ENCODE measurements around the gene HDGFL2.

HDGFL2 gene

DNA sequence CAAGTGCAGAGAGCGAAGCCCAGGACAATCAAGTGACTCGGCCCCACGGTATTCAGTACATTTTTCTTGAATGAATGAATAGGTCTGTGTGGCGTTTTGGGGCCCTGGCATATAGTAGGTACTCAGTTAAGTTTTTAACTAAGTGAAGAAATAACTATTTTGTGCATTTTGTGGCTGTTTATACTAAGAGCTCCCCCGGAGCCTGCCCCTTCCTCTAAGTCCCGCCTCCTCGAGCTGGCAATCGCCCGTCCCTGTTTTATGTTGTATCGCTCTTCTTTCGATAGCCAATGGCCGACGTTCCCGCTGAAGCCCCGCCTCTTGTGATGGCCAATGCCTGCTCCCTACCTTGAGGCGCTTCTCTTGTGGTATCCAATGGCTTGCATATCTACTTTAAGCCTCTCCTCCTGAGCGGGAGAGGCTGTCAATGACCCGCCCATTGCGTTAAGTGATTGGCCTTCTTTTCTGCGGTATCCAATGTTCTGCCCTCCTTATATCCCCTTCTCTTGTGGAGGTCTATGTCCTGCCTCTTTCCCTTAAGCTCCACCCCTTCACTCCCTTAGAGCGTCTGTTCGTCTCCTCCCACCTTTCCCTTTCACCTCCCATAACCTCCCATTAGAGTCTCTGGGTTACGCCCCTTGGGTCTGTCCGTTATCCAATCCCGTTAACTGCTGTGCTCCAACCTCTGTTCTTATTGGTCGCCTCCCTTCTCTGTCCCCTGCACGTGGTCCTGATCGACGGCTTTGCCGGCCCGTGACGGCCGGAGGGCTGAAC, 509 bp upstream of the HDGFL2 start:
- peak; percentile 100 for DNase-seq (ENCODE audit: low read depth)

DNA sequence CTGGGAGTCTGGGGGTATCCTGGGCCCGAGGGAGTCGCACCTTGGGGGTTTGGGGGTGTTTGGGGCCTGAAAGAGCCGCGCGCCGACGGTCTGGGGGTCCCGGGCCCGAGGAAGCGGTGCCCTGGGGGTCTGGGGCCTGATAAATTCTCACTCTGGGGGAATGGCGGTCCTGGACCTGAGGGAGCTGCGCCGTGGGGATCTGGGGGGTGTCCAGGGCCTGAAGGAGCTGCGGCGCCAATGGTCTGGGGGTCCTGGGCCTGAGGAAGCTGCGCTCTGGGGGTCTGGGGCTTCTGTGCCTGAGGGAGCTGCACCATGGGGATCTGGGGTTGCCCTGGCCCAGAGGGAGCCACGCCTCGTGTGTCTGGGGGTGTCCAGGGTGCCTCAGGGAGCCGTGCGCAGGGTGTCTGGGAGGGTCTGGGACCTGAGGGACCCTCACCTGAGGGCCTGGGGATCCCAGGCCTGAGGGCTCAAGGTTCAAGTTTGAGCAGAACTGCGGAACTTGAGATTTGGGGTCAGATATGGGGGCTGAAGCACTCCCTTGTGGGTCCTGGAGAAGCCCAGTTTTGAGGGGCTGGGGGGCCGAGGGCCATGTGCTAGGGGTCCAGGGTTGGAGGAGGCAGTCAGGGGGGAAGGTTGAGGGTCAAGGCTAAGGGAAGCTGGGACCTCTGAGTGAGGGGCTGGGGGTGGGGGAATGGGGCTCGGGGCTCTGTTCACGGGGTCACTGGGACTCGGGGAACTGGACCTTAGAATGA, 1.1 kb downstream of the HDGFL2 start:
- DNase-seq (ENCODE audit: low read depth): no peak

DNA sequence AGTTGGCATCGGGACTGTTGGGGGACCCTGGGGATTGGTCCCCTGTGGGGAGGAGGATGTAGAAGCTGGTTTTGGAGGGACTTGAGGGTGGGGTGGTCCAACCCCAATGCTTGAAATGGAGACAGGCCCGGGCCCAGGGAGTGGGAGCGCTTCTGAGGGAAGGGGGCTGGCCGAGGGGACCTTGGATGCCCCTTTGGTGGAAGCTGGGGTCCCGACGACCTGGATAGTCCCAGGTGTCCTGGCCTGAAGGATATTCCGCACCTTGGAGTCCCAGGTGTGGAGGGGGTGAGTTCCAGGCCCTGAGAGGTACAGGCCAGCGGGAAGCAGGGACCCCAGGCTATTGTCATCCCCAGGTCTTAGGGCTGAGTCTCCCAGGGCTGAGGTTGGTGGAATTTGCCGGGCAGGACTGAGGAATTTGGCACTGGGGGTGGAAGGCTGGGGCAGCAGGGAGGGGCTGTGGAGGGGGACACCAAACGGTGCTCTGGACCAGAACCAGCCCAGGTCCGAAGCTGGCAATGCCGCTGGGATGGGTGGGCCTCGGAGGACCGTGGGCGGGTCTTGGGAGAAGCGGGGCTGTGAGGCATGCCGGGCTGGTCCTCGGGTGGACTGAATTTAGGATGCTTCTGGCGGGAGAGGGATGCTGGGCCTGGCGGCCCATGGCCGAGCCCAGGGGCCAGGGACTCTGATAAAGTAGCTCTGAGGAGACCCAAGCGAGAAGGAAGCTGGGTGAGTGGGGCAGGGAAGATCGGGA, 1.8 kb downstream of the HDGFL2 start:
- no peak for DNase-seq (ENCODE audit: low read depth)

DNA sequence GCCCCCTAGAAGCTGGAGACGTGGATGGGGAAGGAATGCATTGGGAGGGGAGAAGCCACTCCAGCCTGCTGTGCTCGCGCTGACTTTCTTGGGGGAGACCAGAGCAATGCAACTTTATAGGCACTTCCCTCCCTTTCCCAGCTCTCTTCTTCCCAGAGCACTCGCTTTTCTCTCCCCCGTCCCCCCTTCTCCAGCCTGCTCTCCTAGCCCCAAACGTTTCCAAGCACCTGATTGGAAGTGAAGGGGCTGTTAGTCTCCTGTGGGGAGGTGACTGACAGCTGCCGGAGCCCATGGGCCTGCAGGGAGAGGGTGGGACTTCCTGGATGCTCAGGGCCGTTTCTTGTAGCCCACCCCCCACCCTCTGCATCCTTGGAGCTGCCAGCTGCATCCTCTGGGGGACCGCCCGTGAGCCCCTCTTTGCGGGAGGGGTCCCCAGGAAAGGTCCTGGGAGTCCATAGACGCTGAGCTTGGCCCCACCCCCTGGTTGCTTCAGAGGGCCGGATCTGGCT, 2.5 kb downstream of the HDGFL2 start:
- no peak for DNase-seq (ENCODE audit: low read depth)

DNA sequence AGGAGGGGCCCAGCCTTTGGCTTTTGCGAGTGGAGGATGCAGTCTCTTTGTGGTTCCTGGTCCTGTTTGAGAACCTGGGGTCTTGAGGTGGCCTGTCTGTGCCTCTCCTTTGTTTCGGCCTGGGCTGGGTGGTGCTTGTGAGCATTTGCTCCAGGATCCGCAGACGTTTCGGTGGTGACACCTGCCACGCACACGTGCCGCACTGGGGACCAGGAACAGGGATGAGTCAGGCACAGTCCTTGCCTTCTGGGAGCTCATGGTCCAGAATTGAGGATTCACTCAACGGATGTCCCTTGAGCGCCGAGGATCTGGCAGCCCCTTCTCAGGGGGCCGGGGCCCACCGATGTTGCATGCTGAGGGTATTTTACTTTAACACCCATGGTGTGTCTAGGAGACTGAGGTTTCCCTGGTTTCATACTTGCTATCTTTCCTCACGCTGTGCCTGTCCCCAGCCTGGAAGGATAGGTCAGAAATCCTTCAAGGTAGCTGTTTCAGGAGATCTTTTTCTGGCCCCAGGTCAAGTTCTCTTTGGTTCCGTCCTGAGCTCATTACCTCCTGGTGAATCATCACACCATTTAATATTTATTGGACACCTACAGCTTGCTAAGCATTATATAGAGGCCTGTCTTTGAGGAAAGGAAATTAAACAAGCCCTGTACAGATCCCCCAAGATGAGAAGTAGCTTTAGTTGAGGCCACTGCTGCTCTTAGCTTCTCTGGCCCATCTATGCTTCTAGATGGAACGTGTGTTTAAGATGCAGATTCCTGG, 5.1 kb downstream of the HDGFL2 start:
- DNase-seq (ENCODE audit: low read depth): no peak

DNA sequence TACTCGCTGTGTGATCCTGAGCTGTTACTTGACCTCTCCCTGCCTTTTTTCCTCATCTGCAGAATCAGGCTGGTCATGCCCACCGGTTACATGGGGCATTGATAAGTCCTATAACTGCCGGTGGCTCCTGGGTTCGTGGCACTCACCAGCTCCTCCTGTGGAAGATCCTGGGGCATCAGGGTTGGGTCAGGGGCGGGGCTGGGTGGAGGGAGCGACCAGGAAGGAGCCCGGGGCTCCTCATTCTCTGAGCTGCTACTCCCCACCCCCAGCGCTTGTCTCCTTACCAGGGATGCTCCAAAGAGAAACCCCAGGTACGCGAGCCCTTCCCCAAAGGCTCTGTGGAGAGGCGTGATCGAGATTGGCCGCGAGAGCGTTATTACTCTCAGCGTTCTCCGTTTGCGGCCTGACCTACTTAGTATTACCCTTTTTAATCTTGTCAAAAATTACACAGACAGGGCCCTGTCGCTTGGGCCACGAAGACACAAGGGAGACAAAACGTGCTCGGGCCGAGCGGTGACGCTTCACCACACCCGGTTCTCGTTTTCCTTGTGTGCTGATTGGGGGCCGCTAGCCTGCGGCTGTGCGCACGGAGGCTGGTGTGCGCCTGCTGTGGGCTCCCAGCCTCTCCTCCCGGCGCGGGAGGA, 10.7 kb downstream of the HDGFL2 start:
- DNase-seq (ENCODE audit: low read depth): no peak

DNA sequence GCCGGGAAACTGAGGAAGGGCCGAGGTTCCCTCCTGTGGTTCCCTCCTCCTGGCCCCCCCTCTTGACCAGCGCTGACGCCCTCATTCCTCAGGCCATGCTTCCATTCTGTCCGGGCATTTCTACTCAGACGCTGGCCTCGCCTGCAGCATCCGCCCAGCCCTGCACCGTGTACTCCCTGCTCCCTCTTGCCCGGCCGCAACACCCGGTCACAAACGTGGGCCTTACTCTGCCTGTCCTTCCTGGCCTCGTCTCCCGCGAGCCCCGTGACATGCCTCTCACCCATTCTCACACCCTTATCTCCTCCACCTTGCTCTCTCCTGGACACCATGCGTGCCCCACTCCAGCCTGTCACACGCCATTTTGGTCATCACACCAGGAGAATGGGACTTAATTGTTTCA, 11.3 kb downstream of the HDGFL2 start:
- DNase-seq (ENCODE audit: low read depth): no peak

DNA sequence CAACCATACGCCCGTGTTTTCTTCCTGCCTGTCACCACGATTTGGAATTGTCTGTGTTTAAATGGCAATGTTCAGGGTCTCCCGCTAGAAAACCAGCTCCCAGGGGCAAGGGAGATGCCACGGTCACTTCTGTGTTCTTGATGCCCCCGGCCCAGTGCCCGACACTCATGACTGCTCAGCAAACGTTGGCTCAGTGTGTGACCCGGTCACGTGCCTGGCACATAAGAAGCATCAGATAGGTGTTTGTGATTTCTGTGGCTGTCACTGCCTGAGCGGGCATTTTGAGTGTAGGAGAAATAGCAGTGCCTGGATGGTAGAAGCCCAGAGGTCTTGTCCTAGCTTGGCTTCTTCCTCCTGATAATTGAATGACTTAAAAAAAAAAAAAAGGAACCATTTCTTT, 15.5 kb downstream of the HDGFL2 start:
- no peak for DNase-seq (ENCODE audit: low read depth)

DNA sequence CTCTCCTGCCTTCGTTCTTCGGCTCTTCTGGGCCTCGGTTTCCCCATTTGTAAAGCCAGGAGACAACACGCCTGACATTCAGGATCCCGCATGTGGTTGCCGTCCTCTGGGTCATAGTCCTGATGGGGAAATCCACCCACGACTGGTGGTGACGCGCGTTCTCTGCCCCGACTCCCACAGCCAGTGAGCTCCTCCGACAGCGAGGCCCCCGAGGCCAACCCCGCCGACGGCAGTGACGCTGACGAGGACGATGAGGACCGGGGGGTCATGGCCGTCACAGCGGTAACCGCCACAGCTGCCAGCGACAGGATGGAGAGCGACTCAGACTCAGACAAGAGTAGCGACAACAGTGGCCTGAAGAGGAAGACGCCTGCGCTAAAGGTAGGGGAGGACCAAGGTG, 16.4 kb downstream of the HDGFL2 start:
- no peak for DNase-seq (ENCODE audit: low read depth)

DNA sequence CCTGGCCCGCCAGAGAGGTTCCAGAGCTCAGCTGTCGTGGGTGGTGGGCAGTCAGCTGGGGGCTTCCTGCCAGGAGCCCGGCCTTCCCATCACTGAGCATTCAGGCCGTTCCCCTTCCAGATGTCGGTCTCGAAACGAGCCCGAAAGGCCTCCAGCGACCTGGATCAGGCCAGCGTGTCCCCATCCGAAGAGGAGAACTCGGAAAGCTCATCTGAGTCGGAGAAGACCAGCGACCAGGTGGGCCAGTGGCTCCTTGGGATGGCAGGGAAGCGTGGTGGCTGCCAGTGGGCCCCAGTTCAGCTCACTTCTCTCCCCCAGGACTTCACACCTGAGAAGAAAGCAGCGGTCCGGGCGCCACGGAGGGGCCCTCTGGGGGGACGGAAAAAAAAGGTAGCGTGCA, 19.3 kb downstream of the HDGFL2 start:
- no peak for DNase-seq (ENCODE audit: low read depth)

DNA sequence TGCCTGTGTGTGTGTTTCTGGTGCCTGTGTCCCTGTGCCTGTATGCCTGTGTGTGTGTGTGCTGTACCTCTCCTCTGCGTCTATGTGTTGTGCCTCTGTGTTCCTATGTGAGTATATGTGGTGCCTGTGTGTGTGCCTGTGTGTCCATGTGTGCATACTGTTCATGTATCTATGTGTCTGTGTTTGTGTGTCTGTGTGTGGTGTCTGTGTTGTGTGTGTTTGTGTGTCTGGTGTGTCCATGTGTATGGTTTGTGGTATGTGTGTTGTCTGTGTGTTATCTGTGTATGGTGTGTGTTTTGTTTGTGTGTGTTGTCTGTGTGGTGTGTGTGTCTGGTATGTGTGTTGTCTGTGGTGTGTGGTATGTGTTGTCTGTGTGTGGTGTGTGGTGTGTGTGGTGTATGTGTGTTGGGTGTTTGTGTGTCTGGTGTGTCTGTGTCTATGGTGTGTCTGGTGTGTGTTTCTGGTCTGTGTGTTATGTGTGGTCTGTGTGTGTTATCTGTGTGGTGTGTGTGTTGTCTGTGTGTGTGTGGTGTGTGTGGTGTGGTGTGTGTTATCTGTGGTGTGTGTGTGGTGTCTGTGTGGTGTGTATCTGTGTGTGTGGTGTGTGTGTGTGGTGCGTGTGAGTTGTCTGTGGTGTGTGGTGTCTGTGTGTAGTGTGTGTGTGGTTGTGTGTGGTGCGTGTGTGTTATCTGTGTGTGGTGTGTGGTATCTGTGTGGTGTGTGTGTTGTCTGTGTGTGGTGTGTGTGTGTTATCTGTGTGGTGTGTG, 20.4 kb downstream of the HDGFL2 start:
- DNase-seq (ENCODE audit: low read depth): no peak

DNA sequence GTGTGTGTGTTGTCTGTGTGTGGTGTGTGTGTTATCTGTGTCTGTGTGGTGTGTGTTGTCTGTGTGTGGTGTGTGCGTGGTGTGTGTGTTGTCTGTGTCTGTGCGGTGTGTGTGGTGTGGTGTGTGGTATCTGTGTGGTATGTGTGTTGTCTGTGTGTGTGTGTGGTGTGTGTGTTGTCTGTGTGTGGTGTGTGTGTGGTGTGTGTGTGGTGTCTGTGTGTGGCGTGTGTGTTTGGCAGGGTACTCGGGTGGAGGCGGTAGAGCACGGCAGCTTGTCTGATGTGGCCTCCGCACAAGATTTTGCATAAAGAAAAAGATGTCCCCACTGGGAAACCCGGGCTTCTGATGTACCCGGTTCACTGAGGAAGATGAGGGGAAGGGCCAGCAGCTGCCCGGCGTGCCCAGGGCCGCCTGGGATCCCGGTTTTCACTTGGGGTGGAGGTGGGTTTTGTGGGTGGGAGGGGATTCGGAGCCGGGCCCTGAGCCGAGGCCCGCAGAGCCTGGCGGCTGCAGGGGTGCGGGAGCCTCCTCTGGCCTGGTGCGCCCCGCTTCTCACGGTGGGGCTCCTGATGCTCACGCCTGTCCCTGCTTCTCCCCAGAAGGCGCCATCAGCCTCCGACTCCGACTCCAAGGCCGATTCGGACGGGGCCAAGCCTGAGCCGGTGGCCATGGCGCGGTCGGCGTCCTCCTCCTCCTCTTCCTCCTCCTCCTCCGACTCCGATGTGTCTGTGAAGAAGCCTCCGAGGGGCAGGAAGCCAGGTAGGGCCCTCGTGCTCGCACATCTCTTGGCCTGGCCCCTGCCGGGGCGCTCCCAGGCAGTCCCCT, 21.2 kb downstream of the HDGFL2 start:
- no peak for DNase-seq (ENCODE audit: low read depth)

DNA sequence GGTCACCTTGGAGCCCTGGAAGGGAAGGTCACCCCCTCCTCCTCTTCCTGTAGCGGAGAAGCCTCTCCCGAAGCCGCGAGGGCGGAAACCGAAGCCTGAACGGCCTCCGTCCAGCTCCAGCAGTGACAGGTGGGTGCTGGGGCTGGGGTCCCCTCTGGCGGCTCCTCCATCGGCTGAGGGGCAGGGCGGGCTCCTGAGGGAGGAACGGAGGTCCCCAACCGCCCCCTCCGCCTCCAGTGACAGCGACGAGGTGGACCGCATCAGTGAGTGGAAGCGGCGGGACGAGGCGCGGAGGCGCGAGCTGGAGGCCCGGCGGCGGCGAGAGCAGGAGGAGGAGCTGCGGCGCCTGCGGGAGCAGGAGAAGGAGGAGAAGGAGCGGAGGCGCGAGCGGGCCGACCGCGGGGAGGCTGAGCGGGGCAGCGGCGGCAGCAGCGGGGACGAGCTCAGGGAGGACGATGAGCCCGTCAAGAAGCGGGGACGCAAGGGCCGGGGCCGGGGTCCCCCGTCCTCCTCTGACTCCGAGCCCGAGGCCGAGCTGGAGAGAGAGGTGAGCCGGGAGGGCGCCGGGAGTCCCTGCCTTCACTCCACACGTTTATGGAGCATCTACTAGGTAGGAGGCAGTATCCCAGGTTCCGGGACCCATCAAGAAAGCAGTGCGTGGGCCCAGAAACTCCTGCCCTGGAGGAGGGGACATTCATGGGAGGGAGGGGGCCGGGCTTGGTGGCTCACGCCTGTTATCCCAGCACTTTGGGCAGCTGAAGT, 22.0 kb downstream of the HDGFL2 start:
- DNase-seq (ENCODE audit: low read depth): no peak

DNA sequence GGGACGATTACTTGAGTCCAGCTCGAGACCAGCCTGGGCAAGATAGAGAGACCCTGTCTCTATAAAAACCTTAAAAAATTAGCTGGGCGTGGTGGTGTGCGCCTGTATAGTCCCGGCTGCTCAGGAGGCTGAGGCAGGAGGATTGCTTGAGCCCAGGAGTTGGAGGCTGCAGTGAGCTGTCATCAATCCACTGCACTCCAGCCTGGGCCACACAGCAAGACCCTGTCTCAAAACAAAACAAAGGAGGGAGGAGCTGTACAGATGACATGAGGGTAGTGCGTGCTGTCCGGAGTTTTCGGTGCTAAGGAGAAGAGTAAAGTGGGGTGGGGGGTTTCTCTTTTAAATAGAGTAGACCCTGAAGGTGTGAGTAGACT, 22.6 kb downstream of the HDGFL2 start:
- no peak for DNase-seq (ENCODE audit: low read depth)

DNA sequence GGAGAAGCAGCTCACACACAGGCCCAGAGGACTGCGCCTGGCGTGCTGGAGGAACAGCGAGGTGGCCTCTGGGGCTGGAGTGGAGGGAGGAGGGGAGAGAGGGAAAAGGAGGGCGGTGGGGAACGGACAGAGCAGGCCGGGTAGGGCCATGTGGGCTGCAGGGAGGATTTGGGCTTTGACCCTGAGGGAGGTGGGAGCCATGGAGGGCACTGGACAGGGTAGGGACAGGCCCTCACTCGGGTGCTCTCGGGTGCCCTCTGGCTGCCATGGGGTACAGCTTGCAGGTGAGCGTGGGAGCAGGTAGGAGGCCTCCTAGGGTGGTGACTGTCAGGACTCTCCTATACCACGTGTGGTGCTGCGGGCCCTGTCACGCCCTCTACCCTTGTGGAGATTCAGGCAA, 23.4 kb downstream of the HDGFL2 start:
- no peak for DNase-seq (ENCODE audit: low read depth)

DNA sequence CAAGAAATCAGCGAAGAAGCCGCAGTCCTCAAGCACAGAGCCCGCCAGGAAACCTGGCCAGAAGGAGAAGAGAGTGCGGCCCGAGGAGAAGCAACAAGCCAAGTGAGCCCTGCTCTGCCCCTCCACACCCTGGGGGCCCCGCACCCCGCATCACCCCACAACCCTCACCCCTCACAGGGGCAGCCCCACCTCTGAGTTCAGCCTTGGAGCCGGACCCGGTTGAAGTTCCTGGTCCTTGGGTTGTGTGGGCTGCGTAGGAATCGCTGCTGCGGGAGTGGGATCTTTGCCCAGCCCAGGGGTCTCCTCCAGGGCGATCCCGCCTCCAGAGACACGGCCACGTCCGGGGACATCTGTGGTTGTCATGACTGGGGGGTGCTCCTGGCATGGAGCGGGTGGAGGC, 24.2 kb downstream of the HDGFL2 start:
- no peak for DNase-seq (ENCODE audit: low read depth)

DNA sequence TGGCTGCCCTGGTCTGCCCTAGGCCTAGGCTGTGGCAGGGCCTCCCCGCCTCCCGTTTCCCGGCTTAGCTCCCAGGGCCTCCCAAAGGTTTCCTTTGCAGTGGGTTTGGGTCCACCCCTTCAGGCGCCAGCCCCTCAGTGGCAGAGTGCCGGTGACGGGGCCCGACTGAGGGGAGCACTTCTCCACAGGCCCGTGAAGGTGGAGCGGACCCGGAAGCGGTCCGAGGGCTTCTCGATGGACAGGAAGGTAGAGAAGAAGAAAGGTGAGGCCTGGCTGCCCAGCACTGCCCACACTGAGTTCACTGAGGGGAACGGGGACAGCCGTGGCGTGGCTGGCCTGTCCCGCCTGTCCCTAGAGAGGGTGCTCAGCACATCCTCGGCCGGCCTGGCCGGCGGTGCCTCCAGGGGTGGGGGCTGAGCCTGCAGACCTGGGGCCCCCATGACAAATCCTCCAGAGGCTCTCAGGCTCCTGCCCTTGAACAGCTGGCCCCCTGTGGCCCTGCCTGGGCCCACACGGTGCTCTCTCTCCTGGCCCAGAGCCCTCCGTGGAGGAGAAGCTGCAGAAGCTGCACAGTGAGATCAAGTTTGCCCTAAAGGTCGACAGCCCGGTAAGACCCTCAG, 25.8 kb downstream of the HDGFL2 start:
- DNase-seq (ENCODE audit: low read depth): no peak

DNA sequence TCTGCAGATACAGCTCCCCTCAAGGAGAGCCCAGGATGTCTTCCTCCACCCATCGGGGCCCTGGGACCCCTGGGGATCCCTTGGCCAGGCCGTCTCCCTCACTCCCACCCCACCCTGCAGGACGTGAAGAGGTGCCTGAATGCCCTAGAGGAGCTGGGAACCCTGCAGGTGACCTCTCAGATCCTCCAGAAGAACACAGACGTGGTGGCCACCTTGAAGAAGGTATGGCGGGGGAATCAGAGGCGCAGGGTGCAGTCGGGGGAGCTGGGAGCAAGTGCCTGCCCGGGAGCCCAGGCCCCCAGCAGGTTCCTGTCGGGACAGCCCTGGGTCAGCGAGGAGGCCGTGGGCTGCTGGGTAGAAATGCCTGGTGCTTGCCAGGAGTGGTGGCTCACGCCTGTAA, 26.6 kb downstream of the HDGFL2 start:
- DNase-seq (ENCODE audit: low read depth): no peak

DNA sequence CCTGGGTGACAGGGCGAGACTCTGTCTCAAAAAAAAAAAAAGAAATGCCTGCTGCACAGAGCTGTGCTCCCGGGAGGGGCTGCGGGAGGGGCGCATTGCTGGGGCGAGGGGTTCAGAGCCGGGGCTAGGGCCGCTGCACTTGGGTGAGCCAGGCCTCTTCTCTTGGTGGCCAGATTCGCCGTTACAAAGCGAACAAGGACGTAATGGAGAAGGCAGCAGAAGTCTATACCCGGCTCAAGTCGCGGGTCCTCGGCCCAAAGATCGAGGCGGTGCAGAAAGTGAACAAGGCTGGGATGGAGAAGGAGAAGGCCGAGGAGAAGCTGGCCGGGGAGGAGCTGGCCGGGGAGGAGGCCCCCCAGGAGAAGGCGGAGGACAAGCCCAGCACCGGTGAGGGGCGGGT, 27.2 kb downstream of the HDGFL2 start:
- DNase-seq (ENCODE audit: low read depth): no peak

Measured in non-pigmented ciliary epithelial cell (primary cell).